H9 (cell line): ENCODE data around the gene ORM2. TPM values are rescaled to one million over a fixed set of nuclear protein-coding genes. Genes with fewer than 3 reads are reported as not detected.

Experiments
- DNase-seq: peaks from one replicate; pipeline ENCODE4 v3.0.0-alpha.2; 2017
- H2AFZ ChIP-seq: one replicate; pipeline ENCODE4 v1.6.1; 2013; ENCODE audit warnings: mild to moderate bottlenecking, low read length, control low read depth, moderate library complexity
- H2AK5ac ChIP-seq: 2 replicates; pipeline ENCODE4 v1.6.1; 2013; ENCODE audit warnings: low read length, control low read depth, mixed read lengths; ENCODE audit not compliant: insufficient read length
- H2BK120ac ChIP-seq: one replicate; pipeline ENCODE4 v1.6.1; 2013; ENCODE audit warnings: low read depth, mild to moderate bottlenecking, low read length, control low read depth, inconsistent platforms; ENCODE audit not compliant: poor library complexity, severe bottlenecking
- H2BK12ac ChIP-seq: 2 replicates; pipeline ENCODE4 v1.6.1; 2013; ENCODE audit warnings: low read length, control low read depth, mixed read lengths, low read depth; ENCODE audit not compliant: insufficient read length
- H2BK15ac ChIP-seq: 2 replicates; pipeline ENCODE4 v1.6.1; 2013; ENCODE audit warnings: low read depth, low read length, control low read depth
- H2BK20ac ChIP-seq: one replicate; pipeline ENCODE4 v1.6.1; 2013; ENCODE audit warnings: low read depth, mild to moderate bottlenecking, low read length, control low read depth, inconsistent platforms; ENCODE audit not compliant: poor library complexity, severe bottlenecking
- H2BK5ac ChIP-seq: 2 replicates; pipeline ENCODE4 v1.6.1; 2013; ENCODE audit warnings: low read length, control low read depth, mixed read lengths; ENCODE audit not compliant: insufficient read length
- H3K14ac ChIP-seq: 2 replicates; pipeline ENCODE4 v1.6.1; 2013; ENCODE audit warnings: low read length, control low read depth; ENCODE audit not compliant: insufficient read depth
- H3K18ac ChIP-seq: 2 replicates; pipeline ENCODE4 v1.6.1; 2013; ENCODE audit warnings: low read depth, mild to moderate bottlenecking, mixed read lengths, low read length, control low read depth; ENCODE audit not compliant: insufficient read length
- H3K23ac ChIP-seq: 2 replicates; pipeline ENCODE4 v1.6.1; 2013; ENCODE audit warnings: low read length, control low read depth, mixed read lengths, low read depth; ENCODE audit not compliant: insufficient read length
- H3K23me2 ChIP-seq: 2 replicates; pipeline ENCODE4 v1.6.1; 2013; ENCODE audit warnings: low read depth, mild to moderate bottlenecking, mixed read lengths, low read length, control low read depth; ENCODE audit not compliant: insufficient read length, poor library complexity, severe bottlenecking
- H3K27ac ChIP-seq: 2 replicates; pipeline ENCODE4 v1.5.1; 2013; ENCODE audit warnings: low read length, control low read depth, mixed read lengths, low read depth; ENCODE audit not compliant: insufficient read length
- H3K27me3 ChIP-seq: 2 replicates; pipeline ENCODE4 v1.6.1; 2013; ENCODE audit warnings: low read length, control low read depth, inconsistent platforms; ENCODE audit not compliant: insufficient read depth
- H3K4ac ChIP-seq: 2 replicates; pipeline ENCODE4 v1.6.1; 2013; ENCODE audit warnings: low read depth, mild to moderate bottlenecking, control low read depth, inconsistent platforms, low read length, moderate library complexity
- H3K4me1 ChIP-seq: 2 replicates; pipeline ENCODE4 v1.6.1; 2013; ENCODE audit warnings: low read length, control low read depth, inconsistent platforms; ENCODE audit not compliant: insufficient read depth
- H3K4me2 ChIP-seq: 2 replicates; pipeline ENCODE4 v1.6.1; 2013; ENCODE audit warnings: low read length, control low read depth, mixed read lengths; ENCODE audit not compliant: insufficient read length, insufficient read depth
- H3K56ac ChIP-seq: 2 replicates; pipeline ENCODE4 v1.6.1; 2013; ENCODE audit warnings: low read depth, mild to moderate bottlenecking, mixed read lengths, low read length, control low read depth; ENCODE audit not compliant: insufficient read length
- H3K79me1 ChIP-seq: 2 replicates; pipeline ENCODE4 v1.6.1; 2013; ENCODE audit warnings: low read depth, mild to moderate bottlenecking, moderate library complexity, low read length, control low read depth, inconsistent platforms; ENCODE audit not compliant: insufficient read depth, poor library complexity, severe bottlenecking
- H3K79me2 ChIP-seq: 2 replicates; pipeline ENCODE4 v1.6.1; 2013; ENCODE audit warnings: low read length, control low read depth, inconsistent platforms; ENCODE audit not compliant: insufficient read depth
- H3K9ac ChIP-seq: 2 replicates; pipeline ENCODE4 v1.6.1; 2013; ENCODE audit warnings: low read length, control low read depth, mixed read lengths; ENCODE audit not compliant: insufficient read length; ENCODE audit errors: extremely low read depth
- H3K9me3 ChIP-seq: one replicate; pipeline ENCODE4 v1.6.1; 2013; ENCODE audit warnings: low read depth, low read length, inconsistent platforms; ENCODE audit not compliant: control insufficient read depth
- H3T11ph ChIP-seq: one replicate; pipeline ENCODE4 v1.6.1; 2013; ENCODE audit warnings: mild to moderate bottlenecking, low read length, control low read depth, inconsistent platforms
- H4K20me1 ChIP-seq: one replicate; pipeline ENCODE4 v1.6.1; 2013; ENCODE audit not compliant: control insufficient read depth, insufficient read length, insufficient read depth
- H4K5ac ChIP-seq: 2 replicates; pipeline ENCODE4 v1.6.1; 2013; ENCODE audit warnings: low read depth, mild to moderate bottlenecking, mixed read lengths, low read length, control low read depth; ENCODE audit not compliant: insufficient read length
- H4K8ac ChIP-seq: replicated peaks from 2 replicates; pipeline ENCODE4 v1.6.1; 2013; ENCODE audit warnings: low read length, control low read depth, mixed read lengths, low read depth; ENCODE audit not compliant: insufficient read length
- H4K91ac ChIP-seq: 2 replicates; pipeline ENCODE4 v1.6.1; 2013; ENCODE audit warnings: low read depth, mild to moderate bottlenecking, moderate library complexity, mixed read lengths, low read length, control low read depth; ENCODE audit not compliant: insufficient read length
- H3K27ac Mint-ChIP-seq, 3 experiments: 2 replicates in 2 of 3; 3 replicates in 1 of 3; pipeline ENCODE4 v1.8.0; 2020 to 2021; ENCODE audit warnings: mixed read lengths in 3 of 3, mild to moderate bottlenecking in 1 of 3, moderate library complexity in 1 of 3
- H3K27me3 Mint-ChIP-seq: 2 replicates; pipeline ENCODE4 v1.8.0; 2021; ENCODE audit warnings: low read depth, mild to moderate bottlenecking, moderate library complexity, mixed read lengths
- H3K36me3 Mint-ChIP-seq, 3 experiments: 2 replicates in 2 of 3; 3 replicates in 1 of 3; pipeline ENCODE4 v1.8.0; 2020 to 2021; ENCODE audit warnings: low read depth in 3 of 3, mixed read lengths in 3 of 3; ENCODE audit not compliant: insufficient read depth in 1 of 3
- H3K4me1 Mint-ChIP-seq, 2 experiments: 2 replicates each; pipeline ENCODE4 v1.8.0; 2020; ENCODE audit warnings: mixed read lengths in 2 of 2
- H3K4me3 Mint-ChIP-seq, 2 experiments: 2 replicates in 1 of 2; 3 replicates in 1 of 2; pipeline ENCODE4 v1.8.0; 2020 to 2021; ENCODE audit warnings: mild to moderate bottlenecking in 2 of 2, mixed read lengths in 2 of 2, moderate library complexity in 1 of 2
- H3K9me3 Mint-ChIP-seq, 2 experiments: 2 replicates in 1 of 2; 3 replicates in 1 of 2; pipeline ENCODE4 v1.8.0; 2020; ENCODE audit warnings: mild to moderate bottlenecking in 2 of 2, mixed read lengths in 2 of 2, moderate library complexity in 1 of 2
- WGBS: extraction: QIAGEN DNeasy Blood & Tissue Kit; methylation state at CpG from one replicate; pipeline ENCODE4 v1.1.7; 2013; ENCODE audit warnings: missing lambda C conversion rate, low lambda C conversion rate, mixed read lengths; ENCODE audit not compliant: insufficient read length; ENCODE audit errors: extremely low coverage; 5-methylcytosine and 5-hydroxymethylcytosine counted together
- total RNA-seq: library from RNA; stranded (reverse); gene quantifications from 2 replicates; pipeline ENCODE4 v1.2.1, GENCODE V29; 2021
- TF ChIP-seq, protein P1 (sequence below): fragments of 200-600 bp; sonication (generic); conservative IDR thresholded peaks from 3 replicates; pipeline ENCODE4 v1.8.0; 2021; ENCODE audit warnings: antibody characterized with exemption, mild to moderate bottlenecking

The ORM2 gene
- total RNA-seq, 1 experiment from 2014 or later = 1.2 TPM

DNA sequence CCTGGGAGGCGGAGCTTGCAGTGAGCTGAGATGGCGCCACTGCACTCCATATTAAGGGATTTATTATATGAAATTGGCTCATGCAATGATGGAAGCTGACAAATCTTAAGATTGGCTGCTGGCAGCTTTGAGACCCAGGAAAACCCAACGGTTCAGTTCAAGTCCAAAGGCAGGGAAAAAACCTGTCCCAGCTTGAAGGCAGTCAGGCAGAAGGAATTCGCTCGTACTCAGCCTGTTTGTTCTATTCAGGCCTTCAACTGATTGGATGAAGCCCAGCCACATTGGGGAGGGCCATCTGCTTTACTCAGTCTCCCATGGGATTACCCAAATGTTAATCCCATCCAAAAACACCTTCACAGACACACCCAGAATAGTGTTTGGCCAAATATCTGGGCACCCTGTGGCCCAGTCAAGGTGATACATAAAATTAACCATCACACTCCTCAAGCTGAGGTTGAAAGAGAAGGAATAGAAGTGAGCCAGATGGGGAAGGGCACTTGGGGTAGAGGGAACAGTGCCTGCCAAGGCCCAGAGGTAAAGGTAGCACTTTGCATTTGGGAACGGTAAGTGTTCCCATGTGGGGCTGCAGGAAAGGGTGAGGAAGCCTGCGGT is 15.3 kb upstream of the ORM2 start:
- Histone ChIP-seq H3K23ac (no peak overlapping the region), H2AFZ (no peak overlapping the region), H3K56ac (no peak overlapping the region), H3K9ac (no peak overlapping the region), H4K91ac (no peak overlapping the region), H3K14ac (no peak overlapping the region), H3T11ph (no peak overlapping the region), H4K8ac (no peak overlapping the region), H3K79me1 (no peaks in the 10 kb centered on the region), H2BK15ac (no peak overlapping the region), H2BK5ac (no peak overlapping the region), H3K18ac (no peak overlapping the region), H2BK120ac (no peak overlapping the region), H3K9me3 (no peaks in the 10 kb centered on the region), H3K4me1 (no peaks in the 10 kb centered on the region), H3K4ac (no peak overlapping the region), H3K23me2 (no peaks in the 10 kb centered on the region), H2AK5ac (no peak overlapping the region), H3K27ac (no peak overlapping the region), H3K27me3 (no peaks in the 10 kb centered on the region), H2BK12ac (no peak overlapping the region), H2BK20ac (no peak overlapping the region), H3K79me2 (no peaks in the 10 kb centered on the region), H4K5ac (no peak overlapping the region), H4K20me1 (no peaks in the 10 kb centered on the region), H3K4me2 (no peak overlapping the region)
- no peak for DNase-seq
- WGBS = no CpG with 5 or more reads among the region's 7 CpGs
- TF ChIP-seq, protein P1, sequence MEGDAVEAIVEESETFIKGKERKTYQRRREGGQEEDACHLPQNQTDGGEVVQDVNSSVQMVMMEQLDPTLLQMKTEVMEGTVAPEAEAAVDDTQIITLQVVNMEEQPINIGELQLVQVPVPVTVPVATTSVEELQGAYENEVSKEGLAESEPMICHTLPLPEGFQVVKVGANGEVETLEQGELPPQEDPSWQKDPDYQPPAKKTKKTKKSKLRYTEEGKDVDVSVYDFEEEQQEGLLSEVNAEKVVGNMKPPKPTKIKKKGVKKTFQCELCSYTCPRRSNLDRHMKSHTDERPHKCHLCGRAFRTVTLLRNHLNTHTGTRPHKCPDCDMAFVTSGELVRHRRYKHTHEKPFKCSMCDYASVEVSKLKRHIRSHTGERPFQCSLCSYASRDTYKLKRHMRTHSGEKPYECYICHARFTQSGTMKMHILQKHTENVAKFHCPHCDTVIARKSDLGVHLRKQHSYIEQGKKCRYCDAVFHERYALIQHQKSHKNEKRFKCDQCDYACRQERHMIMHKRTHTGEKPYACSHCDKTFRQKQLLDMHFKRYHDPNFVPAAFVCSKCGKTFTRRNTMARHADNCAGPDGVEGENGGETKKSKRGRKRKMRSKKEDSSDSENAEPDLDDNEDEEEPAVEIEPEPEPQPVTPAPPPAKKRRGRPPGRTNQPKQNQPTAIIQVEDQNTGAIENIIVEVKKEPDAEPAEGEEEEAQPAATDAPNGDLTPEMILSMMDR = no peak
- Mint-ChIP-seq H3K27ac (no peak overlapping the region), H3K4me1 (peaks cover 0 to 5% of the 10 kb centered on the region in 2 experiments; a peak in 3 of 4 replicates), H3K9me3 (no peaks in the 10 kb centered on the region), H3K27me3 (peaks cover 6% of the 10 kb centered on the region), H3K4me3 (no peak overlapping the region; a peak in 1 of 5 replicates), H3K36me3 (peaks cover 0 to 7% (median 0%) of the 10 kb centered on the region in 3 experiments; a peak in 3 of 7 replicates)
